HG03139 (cell line): ENCODE data around the gene PXN.

ENCODE experiments used
- ATAC-seq: cut with Tn5 transposase; IDR thresholded peaks from one replicate; pipeline ENCODE4 v1.9.1; 2021; ENCODE audit not compliant: unreplicated experiment

Gene PXN

DNA sequence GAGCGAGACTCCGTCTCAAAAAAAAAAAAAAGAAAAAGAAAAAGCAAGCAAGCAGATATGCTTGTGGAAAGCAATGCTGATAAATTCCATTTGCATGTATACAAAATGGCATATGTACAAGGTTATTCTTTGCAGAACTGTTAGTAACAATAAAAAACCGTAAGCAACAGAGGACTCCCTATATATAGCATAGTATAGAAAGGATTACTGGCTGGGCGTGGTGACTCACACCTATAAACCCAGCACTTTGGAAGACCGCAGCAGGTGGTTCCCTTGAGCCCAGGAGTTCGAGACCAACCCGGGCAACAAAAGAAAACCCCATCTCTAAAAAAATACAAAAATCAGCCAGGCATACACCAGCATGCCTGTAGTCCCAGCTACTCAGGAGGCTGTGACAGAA lies 84.6 kb downstream of the PXN start:
- ATAC-seq: no peak

DNA sequence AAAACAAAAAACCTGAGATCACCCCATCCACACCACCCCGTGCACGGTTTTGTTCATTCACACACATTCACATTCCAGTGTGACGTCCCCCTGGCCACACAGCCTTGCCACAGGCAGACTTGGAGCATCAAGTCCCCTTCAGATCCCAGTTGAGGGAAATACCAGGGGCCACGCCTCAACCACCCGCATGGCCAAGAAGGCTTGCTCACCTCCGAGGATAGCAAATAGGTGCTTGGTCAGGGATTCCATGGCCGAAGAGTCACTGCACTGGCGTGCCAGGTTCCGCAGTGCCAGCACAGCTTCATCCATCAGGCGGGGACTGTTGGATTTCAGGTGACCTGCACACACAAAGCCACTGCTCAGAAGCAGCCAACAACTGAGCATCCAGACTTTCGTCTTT lies 90.0 kb downstream of the PXN start:
- ATAC-seq: no peak

DNA sequence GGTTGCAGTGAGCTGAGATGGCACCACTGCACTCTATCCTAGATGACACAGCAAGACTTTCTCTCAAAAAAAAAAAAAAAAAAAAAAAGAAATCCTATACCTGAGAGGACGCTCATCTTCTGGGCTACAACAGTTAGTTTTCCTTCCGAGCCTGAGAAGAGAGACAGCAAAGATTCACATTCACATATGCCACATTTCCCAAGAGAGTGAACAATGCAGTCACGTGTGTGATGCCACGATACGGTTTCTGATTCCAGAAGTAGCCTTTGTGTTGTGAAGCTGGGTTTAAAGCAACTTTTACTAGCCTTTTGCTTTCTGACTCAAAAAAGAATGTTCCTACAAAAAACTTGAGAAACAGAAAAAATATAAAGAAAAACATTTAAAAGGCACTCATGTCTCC lies 90.5 kb downstream of the PXN start:
- no peak for ATAC-seq

DNA sequence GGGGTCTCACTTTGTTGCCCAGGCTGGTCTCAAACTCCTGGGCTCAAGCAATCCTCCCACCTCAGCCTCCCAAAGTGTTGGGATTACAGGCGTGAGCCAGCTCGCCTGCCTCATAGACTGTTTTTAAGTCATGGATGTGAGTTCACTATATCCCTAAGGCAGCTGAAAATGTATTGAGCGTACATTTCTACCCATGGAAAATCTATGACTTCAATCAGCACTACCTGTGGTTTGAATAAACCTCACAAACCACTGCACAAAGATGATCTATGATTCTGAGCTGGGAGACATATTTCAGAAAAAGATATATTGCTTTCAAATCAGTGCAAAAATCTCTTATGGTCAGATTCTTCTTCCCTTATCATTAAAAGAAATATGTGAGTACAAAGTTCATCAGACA lies 93.5 kb downstream of the PXN start:
- no peak for ATAC-seq

DNA sequence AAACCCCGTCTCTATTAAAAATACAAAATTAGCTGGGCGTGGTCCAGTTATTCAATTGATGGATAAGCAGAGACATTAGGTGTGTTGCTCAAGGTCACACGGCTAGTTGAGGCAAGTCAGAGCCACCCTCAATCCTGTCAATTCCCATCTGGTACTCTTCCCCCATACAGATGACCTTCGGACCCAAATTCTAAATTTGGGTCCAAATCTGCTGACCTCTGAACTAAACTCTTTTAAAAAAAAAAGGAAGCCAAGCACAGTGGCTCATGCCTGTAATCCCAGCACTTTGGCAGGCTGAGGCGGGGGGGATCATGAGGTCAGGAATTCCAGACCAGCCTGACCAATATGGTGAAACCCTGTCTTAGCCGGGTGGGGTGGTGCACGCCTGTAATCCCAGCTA lies 94.9 kb downstream of the PXN start:
- ATAC-seq: no peak

DNA sequence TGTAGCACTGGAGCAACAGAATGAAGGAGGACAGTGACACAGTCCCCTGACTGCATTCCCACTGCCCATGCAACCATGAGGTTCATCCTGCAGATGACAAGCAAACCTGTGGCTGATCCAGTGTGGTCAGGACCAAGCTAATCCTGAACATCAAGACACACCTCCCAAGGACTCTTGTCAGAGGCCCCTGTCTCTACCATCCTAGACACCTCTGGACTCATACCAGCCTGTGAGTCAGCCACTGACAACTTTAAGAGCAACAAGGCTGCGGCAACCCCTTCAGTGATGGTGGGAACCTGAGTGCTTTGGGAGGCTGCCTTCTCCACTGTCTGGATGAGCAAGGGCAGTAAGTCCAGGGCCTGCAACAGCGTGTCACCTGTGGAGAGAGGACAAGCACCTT lies 95.6 kb downstream of the PXN start:
- ATAC-seq: no peak

DNA sequence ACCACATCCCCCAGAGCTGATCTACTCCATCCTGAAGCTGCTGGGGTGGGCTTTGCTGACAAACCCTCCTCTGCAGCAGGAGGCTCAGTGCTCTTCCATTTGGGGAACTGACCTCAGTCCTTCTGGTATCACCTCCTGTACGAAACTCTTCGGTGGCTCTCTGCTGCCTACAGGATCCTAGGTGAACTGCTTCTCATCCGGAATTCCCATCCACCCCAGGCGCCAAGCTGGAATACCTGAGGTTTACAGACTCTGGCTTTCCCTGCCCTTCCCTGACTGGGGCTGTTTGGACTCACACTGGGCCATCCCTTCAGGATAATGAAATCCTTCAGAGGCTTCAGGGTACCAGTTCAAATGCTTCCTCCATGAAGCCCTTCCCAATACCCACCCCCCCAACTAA lies 97.2 kb downstream of the PXN start:
- ATAC-seq: no peak

DNA sequence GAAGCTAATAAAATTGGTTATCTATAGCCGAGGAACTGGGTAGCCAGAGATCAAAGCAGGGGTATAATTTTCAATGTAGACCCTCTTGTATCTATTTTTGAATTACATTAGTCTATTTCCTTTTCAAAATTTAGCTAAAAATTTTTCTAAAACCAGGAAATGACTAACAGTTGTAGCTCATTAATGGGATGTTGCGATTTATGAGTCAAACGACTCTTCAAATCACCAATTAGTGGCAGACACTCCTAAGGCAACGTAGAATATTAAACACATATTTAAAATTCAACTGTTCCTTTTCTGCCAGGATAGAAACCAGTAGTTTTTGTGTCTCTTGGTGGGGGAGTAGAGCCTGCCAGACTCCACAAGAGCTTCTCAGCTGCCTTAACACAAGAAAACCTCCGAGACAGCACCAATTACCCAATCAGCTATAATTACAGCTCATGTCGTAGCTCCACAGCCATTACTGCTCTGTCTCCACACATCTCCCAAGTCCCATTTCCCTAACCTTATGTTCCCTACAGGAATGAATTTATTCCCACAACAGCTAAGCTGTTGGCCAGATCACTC lies 97.9 kb downstream of the PXN start:
- no peak for ATAC-seq

DNA sequence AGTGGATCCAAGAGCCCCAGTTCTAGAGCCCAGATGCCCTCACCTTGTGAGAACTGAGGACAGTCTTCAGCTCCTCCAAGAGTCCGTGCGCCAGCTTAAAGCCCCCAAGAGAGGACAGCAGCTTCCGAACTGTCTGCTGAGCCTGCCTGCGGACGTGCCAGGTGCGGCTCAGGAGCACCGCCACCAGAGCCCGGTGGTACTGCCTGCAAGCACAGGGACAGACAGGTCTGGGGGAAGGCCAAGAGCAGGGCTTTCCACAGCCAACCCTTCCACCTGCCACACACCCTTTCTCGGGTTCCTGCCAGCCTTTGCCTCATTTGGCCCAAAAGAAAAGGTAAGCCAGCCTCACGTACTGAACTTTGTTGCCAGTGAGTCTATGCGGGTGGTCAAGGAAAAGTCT lies 101.2 kb downstream of the PXN start:
- no peak for ATAC-seq

DNA sequence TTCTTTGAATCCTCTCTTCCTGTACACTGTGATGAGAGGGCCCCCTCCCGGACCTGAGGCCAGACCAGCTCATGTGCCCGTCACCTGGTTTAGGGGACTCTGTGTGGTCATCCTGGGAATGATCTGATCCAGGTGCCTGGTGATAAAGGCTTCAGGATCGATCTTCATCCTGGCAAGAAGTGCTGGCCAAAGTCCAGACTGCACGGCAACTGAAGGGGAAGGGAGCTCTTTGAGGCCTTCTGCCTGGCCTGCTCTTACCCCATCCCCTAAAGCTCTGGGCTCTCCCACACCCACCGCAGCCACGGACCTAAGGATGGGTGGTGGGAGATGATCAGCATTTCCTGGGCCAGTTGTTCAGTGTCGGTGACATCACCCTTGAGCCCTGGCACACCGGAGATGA lies 102.8 kb downstream of the PXN start:
- ATAC-seq: no peak

DNA sequence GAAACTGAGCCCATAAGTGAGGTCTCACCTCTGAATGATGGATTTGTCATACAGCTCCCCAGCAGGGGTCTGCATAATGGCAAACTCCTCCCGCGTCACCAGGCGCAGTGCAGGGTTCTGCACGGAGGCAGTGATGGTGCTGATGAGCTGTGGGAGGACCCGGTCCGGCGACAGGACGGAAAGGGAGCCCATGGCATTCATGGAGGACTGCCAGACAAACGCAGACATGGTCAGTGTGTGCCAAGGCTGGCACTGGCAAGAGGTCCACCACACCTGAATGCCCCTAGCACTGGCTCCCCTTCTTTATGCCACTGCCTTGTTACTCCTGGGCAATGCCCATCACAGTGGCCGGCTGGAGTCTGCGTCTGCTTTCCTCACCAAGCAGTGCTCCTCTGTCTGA lies 103.7 kb downstream of the PXN start:
- ATAC-seq: no peak
